ENCODE data around the gene P2RY1.
"Not testable (repeated sequence)": the region's sequence is repeated elsewhere in the genome, so short reads cannot be mapped to it uniquely, and the experiment has no call there.

P2RY1 gene

DNA sequence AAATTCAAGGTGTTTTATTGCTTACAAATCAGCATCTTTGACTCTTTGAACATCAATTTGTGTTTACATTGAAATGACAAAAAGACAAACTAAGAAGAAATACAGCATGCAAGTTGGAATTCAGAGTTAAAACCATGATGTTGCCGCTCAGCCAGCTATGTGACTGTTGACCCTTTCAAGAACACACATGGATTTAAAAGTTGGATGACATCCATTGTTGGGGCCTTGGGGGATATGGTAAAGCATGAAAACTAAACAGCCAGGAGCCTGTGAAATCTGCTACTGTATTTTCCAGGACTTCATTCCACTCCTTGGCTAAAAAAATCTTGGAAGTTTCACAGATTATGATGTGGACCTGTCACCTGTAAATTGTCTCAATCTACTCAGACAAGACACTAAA is 4.6 kb downstream of the P2RY1 start:
- DNase-seq = no peak

DNA sequence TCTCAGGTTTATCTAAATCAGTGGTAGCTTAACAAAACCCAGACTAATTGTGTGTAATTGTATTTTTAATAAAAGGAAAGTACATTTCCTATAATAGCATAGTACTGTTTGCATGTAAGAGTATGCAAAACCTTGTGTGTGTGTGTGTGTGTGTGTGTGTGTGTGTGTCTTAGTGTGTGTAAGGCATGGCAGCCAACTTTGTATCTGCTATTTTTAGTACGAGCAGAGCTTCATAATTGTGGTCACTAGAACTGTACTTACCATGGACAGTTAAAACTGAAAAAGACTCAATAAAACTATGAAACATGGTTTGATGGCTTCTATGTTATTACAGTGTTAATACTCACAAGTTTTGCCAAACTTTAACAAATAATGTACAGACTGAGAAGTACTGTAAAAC is 6.2 kb downstream of the P2RY1 start:
- DNase-seq = no peak

DNA sequence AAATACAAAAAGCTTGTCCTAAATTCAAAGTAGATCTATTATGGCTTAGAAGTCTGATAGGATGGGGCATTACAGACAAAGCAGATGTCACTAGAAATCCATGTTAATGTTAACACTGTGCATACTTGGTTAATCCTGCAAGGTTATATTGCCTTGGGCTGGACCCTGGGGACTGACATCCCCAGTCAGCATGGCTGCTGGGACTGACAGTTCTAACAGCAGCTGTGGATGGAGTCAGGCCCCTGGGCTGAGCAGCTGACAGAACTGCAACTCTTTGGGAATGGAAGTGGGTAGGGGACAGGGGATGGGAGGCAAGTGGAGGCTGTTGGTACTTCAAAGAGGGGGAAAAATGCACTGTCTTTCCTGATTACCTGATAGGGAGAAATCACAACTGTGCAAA is 7.5 kb downstream of the P2RY1 start:
- DNase-seq = no peak

DNA sequence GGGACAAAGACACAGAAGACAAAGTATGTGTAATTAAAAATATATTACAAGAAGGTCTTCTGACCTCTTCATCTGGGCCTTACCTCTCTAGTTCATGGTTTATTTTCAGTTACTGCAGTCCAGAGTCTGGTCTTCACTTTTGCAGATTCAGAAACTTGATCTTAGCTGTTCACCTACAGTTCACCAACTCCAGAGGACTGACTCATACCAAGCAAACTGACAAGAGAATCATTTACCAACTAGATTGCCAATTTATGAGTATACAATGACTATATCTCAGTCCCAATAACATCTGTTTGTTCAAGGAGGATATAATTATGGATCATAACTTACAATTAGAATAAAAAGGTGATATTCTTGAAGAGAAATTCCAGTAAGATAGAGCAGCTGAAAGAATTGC is 9.0 kb downstream of the P2RY1 start:
- DNase-seq = no peak

DNA sequence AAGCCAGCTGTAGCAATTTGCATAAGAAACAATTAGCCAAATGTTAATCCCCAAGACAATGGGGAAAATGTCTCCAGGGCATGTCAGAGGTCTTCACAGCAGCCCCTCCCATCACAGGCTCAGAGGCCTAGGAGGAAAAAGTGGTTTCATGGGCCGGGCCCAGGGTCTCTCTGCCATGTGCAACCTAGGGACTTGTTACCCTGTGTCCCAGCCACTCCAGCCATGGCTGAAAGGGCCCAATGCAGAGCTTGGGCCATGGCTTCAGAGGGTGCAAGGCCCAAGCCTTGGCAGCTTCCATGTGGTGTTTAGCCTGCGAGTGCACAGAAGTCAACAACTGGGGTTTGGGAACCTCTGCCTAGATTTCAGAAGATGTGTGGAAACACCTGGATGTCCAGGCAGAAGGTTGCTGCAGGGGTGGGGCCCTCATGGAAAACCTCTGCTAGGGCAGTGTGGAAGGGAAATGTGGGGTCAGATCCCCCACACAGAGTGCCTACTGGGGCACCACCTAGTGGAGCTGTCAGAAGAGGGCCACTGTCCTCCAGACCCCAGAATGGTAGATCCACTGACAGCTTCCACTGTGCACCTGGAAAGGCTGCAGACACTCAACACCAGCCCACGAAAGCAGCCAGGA is 11.8 kb downstream of the P2RY1 start:
- not testable (repeated sequence) for DNase-seq

DNA sequence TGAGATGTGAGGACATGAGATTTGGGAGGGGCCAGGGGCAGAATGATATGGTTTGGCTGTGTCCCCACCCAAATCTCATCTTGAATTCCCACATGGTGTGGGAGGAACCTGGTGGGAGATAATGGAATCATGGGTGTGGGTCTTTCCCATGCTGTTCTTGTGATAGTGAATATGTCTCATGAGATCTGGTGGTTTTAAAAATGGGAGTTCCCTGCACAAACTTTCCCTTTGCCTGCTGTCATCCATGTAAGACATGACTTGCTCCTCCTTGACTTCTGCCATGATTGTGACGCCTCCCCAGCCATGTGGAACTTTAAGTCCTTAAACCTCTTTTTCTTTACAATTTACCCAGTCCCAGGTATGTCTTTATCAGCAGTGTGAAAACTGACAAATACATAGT is 12.7 kb downstream of the P2RY1 start:
- not testable (repeated sequence) for DNase-seq

DNA sequence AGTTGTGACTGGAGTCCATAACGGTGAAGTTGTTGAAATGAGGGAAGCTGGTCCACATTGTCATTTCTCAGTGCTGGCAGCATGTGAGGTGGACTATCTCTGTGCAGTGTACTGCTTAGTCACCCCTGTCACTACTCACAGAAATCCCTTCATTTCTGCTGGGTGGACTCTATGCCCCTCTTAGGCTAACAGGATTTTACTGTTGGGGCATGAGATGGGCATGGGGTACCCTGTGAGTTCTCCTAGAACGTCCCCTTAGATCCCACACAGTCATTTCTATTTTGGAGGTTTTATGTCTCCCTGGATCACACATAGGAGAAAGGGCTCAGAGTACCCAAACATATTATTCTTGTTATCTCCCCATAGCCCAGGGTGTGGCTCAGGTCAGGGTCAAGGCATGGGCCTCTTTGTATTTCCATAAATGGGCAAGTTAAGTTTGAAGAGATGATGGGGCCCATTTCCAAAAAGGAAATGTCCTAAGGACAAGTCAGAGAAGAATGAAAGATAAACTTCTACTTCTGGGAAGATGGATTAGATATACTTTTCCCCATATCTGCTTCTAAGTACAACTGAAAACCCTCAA is 15.2 kb downstream of the P2RY1 start:
- no peak for DNase-seq

DNA sequence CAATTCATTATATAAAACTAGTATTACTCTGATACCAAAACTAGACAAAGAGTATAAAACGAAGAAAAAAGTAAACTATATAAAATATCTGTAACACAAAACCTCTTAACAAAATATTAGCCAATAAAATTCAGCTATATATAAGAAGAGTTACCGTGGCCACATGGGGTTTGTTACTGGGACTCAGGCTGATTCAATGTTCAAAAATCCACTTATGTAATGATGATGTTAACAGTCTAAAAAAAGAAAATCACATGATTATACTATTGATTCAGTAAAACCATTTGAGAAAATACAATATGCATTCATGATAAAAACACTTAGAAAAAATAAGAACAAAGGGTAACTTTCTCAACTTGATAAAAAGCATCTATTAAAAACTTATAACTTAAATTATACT is 18.3 kb downstream of the P2RY1 start:
- DNase-seq = no peak

DNA sequence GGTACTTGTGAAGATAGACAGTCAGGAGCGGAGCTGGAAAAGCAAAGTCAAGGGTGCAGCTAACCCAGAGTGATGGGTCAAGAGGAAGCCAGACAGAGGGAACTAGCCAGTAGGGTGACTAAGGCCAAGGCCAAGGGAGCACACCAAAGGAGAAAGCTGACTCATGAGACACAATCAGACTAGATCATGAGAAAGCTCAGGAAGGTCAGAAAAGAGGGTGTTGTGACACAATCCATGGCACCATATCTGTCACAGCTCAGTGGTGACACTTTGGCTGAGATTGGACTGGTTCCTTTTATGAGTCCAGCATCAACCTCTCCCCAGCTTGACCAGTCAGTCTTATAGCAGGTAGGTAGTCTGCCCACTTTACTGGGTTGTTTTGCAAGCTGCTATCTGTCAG is 22.2 kb downstream of the P2RY1 start:
- DNase-seq = no peak

DNA sequence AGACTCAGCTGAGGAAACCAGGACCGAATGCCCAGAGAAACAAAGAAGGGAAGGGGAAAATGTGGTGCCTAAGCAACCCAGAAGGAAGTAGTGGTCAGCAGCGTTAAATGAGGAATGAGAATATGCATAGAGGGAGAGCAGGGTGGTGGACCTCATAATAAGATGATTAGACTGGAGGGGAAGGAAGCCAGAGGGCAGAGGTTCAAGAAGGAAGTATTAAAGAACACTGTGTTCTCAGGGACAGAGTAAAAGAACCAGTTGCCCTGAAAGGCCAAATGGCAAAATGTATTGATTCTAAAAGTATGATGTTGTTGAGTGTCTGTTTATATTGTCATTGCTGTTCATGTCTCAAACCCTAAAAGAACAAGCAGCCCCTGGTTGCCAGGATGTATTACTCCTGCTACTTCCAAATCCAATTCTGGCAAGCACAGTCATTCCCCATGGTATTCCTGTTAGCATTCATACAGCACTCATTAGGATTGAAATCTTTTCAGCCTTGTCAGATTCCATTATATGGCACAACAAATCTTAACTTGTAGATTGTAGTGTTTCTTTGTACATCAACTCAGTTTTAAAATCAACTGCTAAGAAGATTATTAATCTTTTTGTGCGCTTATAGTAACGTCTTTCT is 23.4 kb downstream of the P2RY1 start:
- no peak for DNase-seq

DNA sequence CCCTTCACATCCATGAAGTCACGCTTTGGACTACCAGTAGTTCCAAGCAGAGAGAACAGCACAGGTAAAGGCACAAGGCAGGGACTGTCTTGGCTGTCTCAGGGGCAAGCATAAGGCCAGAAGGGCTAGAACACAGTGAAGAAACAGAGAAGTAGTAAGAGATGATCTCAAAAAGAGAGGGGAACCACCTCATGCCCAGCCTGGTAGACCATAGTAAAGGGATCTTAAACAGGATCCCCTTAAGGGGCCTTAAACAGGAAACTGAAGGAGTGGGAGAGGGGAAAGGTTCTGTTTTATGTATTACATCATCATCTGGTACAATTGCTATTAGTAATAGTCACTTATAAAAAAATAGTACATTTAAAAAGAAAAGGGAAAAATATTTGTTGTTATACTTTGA is 25.8 kb downstream of the P2RY1 start:
- no peak for DNase-seq

DNA sequence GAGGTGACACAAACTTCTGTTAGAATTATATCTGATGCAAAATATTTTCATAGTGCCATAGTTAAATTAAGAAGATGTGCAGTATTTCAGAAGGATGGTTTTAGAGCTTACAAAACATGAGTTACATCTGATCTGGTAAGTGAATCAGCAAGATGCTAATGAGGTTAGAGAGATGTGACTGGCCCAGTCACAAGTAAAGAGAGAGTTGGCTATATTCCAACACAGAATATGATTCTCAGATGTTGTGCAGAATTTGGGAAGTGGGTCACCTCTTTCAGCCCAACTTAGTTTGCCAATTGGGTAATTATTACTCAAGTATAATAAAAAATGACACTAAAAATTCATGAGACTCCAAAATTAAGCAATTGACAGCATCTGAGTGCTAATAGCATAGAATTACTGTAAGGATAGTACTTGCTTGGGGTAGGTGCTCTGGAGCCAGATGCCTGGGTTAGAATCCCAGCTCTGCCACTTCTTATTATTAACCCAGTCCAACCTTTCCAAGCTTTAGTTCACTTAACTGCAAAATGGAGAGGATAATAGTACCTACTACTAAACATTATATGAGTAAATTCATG is 30.8 kb downstream of the P2RY1 start:
- no peak for DNase-seq

DNA sequence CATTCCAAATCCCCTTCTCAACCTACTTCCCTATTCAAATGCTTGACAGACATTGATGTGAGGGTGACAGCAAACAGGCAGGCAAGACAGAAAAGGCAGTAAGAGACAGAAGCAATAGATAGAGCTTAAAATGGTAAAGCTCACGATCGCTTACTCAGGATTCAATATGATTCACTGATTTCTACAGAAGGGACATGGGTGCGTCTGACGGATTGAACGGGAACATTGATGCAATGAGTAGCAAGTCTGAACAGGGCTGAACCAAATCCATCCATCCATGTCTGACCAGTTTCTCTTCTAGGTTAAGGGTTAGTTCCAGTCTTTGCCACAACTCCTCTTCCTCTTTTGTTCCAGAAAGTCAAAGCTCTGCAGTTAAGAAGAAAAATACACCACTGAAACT is 35.1 kb downstream of the P2RY1 start:
- DNase-seq = no peak

DNA sequence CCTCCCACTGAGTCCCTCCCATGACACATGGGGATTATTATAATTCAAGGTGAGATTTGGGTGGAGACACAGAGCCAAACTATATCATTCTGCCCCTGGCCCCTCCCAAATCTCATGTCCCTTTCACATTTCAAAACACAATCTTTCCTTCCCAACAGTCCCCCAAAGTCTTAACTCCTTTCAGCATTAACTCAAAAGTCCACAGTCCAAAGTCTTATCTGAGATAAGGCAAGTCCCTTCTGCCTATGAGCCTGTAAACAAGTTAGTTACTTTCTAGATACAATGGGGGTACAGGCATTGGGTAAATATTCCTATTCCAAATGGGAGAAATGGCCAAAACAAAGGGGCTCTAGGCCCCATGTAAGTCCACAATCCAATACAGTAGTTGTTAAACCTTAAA is 38.4 kb downstream of the P2RY1 start:
- not testable (repeated sequence) for DNase-seq

DNA sequence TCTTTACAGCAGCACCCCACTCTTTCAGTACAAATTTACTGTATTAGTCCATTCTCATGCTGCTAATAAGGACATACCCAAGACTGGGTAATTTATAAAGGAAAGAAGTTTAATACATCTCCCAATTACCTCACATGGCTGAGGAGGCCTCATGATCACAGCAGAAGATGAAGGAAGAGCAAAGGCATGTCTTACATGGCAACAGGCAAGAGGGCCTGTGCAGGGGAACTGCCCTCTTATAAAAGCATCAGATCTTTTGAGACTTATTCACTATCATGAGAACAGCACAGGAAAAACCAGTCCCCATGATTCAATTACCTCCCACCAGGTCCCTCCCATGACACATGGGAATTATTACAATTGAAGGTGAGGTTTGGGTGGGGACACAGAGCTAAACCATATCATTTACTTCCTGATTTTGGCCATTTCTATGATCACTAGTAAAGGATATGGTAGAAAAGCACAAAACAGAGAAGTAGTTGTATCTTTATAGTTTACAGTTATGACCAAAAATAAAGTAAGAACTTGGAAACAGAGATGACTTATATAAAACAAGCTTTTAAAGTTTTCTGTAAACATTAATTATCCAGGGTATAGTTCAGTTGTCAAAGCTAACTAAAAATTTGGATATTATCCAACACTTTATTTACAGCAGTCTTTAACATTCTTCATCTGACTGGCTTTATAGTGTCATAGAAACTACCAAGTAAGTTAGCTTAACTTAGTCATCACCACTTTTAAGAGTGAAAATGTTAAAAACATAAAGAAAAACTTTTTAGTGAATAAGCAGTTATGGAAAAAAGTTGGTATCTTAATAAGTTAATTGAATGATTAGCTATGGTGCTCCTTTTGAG is 40.2 kb downstream of the P2RY1 start:
- no peak for DNase-seq

DNA sequence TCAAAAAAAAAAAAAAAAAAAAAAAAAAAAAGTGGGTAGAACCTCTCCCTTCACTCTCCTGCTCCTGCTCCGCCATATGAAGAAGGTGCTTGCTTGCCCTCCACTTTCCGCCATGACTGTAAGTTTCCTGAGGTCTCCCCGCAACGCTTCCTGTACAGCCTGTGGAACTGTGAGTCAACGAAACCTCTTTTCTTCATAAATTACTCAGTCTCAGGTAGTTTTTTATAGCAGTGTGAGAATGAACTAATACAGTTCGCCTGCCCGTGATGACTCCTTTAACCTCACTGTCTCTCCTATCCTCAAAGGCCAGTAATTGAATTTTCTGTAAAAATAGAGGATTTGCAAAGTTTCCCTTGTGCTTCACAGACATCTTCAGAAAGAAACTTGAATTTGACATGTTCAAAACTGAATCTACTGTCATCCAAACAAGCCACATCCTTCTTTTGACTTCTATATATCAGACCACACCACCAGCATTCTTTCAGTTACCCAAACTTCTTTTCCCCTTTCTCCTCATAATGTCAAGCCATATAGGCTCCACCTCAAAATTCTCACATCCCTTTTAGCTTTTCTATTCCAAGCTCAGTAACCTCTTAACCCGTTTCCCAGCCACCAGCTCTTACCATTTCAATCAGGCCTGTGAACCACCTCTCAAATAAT is 44.3 kb downstream of the P2RY1 start:
- no peak for DNase-seq

DNA sequence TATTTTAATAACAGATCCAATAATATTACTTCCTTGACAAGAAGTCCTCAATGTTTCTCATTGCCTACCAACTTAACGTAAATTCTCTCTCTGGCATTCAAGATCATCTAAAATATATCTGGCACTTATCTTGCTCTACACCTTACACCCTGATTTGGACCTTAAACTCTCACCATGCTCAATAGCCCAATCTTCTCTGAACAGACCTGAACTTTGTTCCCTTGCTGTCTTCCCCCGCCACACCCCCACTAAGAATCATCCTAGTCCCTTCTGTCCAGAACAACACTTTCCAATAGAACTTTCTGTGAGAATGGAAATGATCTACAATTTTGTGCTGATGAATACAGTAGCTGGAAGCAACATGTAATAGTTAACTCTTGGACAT is 44.9 kb downstream of the P2RY1 start:
- no peak for DNase-seq

DNA sequence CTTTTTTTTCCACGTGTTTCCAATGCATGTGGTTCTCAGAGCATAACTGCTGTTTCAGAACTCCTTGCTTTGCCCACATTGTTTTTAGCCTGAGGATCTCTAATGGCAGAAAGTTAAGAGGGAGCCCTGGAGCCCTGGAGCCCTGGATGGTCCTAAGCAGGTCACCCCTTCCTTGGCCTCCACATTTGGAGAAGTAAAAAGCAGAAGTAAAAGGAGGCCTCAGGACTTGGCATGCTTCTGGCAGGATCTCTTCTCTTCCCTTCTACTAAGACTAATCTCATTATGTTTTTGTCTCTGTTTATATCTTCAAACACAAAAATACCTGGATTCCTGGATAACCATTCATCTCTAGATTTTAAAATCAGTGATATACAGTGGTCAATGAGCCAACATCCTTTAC is 50.1 kb downstream of the P2RY1 start:
- peak; percentile 55 for DNase-seq
